HCT116 (cell line): ENCODE results near the gene MBD5. TPM values are rescaled to one million over a fixed set of nuclear protein-coding genes. Genes with fewer than 3 reads are reported as not detected.

ENCODE experiments used
- ATAC-seq: fragments of 200-7000 bp; cut with Tn5 transposase; 2 replicates; pipeline ENCODE4 v1.9.1; 2020; ENCODE audit warnings: mild to moderate bottlenecking, moderate library complexity
- BruUV-seq: library from RNA; stranded (reverse); fragments of 400-500 nt; replicated peaks from 2 replicates; lab custom pipeline; 2021; lab: Mats Ljungman, UMichigan
- CTCF ChIA-PET: fragments of 300-600 bp; sonication (Branson Sonifier 250); formaldehyde crosslinking; loops from one replicate; lab custom pipeline; 2021; ENCODE audit warnings: antibody characterized with exemption; lab: Charles Lee
- POLR2A ChIA-PET: fragments of 300-600, 350-600 bp; sonication (Branson Sonifier 250); formaldehyde crosslinking; loops from one replicate; lab custom pipeline; 2021; ENCODE audit warnings: antibody characterized with exemption; lab: Charles Lee
- RAD21 ChIA-PET, 2 experiments: fragments of 300-600 bp; sonication (Branson Sonifier 250); formaldehyde crosslinking; loops; one replicate each; lab custom pipeline; 2023; ENCODE audit warnings: low total read pairs in 2 of 2; ENCODE audit not compliant: uncharacterized antibody in 2 of 2, unreplicated experiment in 2 of 2, low non-redundant PET in 1 of 2; lab: Charles Lee
- DNase-seq: peaks from one replicate; pipeline ENCODE4 v3.0.0-alpha.2; 2010; ENCODE audit warnings: low read depth, low spot score
- H2AFZ ChIP-seq: fragments of 200-600 bp; shearing (Covaris generic), sonication (generic); 2 replicates; pipeline ENCODE4 v1.6.1; 2017; ENCODE audit warnings: low read depth, mixed run types, mixed read lengths, antibody characterized with exemption, low read length; ENCODE audit not compliant: poor library complexity, severe bottlenecking
- H3K27ac ChIP-seq: 2 replicates; pipeline ENCODE4 v1.5.1; 2012; ENCODE audit warnings: low read depth, low read length
- H3K27me3 ChIP-seq: fragments of 200-600 bp; sonication (generic); 2 replicates; pipeline ENCODE4 v1.6.1; 2016; ENCODE audit warnings: mixed run types, low read length, mixed read lengths; ENCODE audit not compliant: insufficient read depth
- H3K36me3 ChIP-seq, 2 experiments: fragments of 200-500 bp in 1 of 2; fragments of 200-600 bp in 1 of 2; sonication (Bioruptor generic) in 1 of 2; sonication (generic) in 1 of 2; 2 replicates each; pipeline versions ENCODE4 v1.5.1 to v1.6.1; 2014 to 2016; ENCODE audit warnings: low read length in 2 of 2, inconsistent platforms in 1 of 2, mixed read lengths in 1 of 2, mixed run types in 1 of 2; ENCODE audit not compliant: insufficient read depth in 2 of 2, control insufficient read depth in 1 of 2
- H3K4me1 ChIP-seq, 2 experiments: fragments of 200-600 bp in 1 of 2; sonication (generic) in 1 of 2; 2 replicates each; pipeline versions ENCODE4 v1.5.1 to v1.6.1; 2012 to 2017; ENCODE audit warnings: low read length in 2 of 2, inconsistent platforms in 1 of 2, mild to moderate bottlenecking in 1 of 2, mixed read lengths in 1 of 2, mixed run types in 1 of 2, moderate library complexity in 1 of 2; ENCODE audit not compliant: insufficient read depth in 2 of 2, control insufficient read depth in 1 of 2
- H3K4me2 ChIP-seq: fragments of 200-600 bp; sonication (generic); 2 replicates; pipeline ENCODE4 v1.6.1; 2017; ENCODE audit warnings: mixed run types, low read length, mixed read lengths
- H3K4me3 ChIP-seq, 2 experiments: fragments of 200-600 bp in 1 of 2; sonication (generic) in 1 of 2; replicated peaks in 1 of 2; 2 replicates each; pipeline ENCODE4 v1.5.1; 2011 to 2016; ENCODE audit warnings: low read length in 2 of 2, control low read depth in 1 of 2, low read depth in 1 of 2, mild to moderate bottlenecking in 1 of 2, mixed read lengths in 1 of 2, mixed run types in 1 of 2
- H3K79me2 ChIP-seq: fragments of 200-600 bp; sonication (generic); 2 replicates; pipeline ENCODE4 v1.6.1; 2017; ENCODE audit warnings: mild to moderate bottlenecking, mixed run types, low read length, moderate library complexity, mixed read lengths; ENCODE audit not compliant: insufficient read depth
- H3K9ac ChIP-seq: fragments of 200-600 bp; sonication (generic); 2 replicates; pipeline ENCODE4 v1.6.1; 2016; ENCODE audit warnings: low read length, mixed read lengths
- H3K9me2 ChIP-seq: fragments of 200-600 bp; sonication (generic), shearing (Covaris generic); 2 replicates; pipeline ENCODE4 v1.6.1; 2017; ENCODE audit warnings: mixed run types, mild to moderate bottlenecking, moderate library complexity; ENCODE audit not compliant: insufficient read depth
- H3K9me3 ChIP-seq, 2 experiments: fragments of 200-500 bp in 1 of 2; fragments of 200-600 bp in 1 of 2; sonication (Bioruptor generic) in 1 of 2; sonication (generic) in 1 of 2; 2 replicates each; pipeline ENCODE4 v1.6.1; 2014 to 2017; ENCODE audit warnings: low read length in 2 of 2, mixed read lengths in 2 of 2, inconsistent platforms in 1 of 2, low read depth in 1 of 2, mild to moderate bottlenecking in 1 of 2, mixed run types in 1 of 2, moderate library complexity in 1 of 2; ENCODE audit not compliant: control insufficient read depth in 1 of 2, insufficient read depth in 1 of 2
- H4K20me1 ChIP-seq: fragments of 200-600 bp; sonication (generic), shearing (Covaris generic); 2 replicates; pipeline ENCODE4 v1.6.1; 2017; ENCODE audit warnings: mixed run types, mild to moderate bottlenecking, moderate library complexity; ENCODE audit not compliant: insufficient read depth
- CBX3 ChIP-seq: IDR thresholded peaks from 2 replicates; pipeline ENCODE4 v1.6.1; 2012; ENCODE audit warnings: low read depth
- CEBPB ChIP-seq: IDR thresholded peaks from 2 replicates; pipeline ENCODE4 v1.6.1; 2012; ENCODE audit warnings: low read depth
- EGR1 ChIP-seq: IDR thresholded peaks from 2 replicates; pipeline ENCODE4 v1.6.1; 2012; ENCODE audit warnings: low read depth
- ELF1 ChIP-seq: IDR thresholded peaks from 2 replicates; pipeline ENCODE4 v1.6.1; 2012; ENCODE audit warnings: low read depth, borderline replicate concordance
- EZH2 ChIP-seq: fragments of 200-600 bp; sonication (generic); IDR thresholded peaks from 2 replicates; pipeline ENCODE4 v1.6.1; 2017; ENCODE audit warnings: antibody characterized with exemption, mixed run types
- EZH2phosphoT487 ChIP-seq: fragments of 200-600 bp; IDR thresholded peaks from 2 replicates; pipeline ENCODE4 v1.6.1; 2018; ENCODE audit warnings: antibody characterized with exemption, borderline replicate concordance
- FOSL1 ChIP-seq: IDR thresholded peaks from 2 replicates; pipeline ENCODE4 v1.6.1; 2012; ENCODE audit warnings: low read depth
- POLR2A ChIP-seq: IDR thresholded peaks from 2 replicates; pipeline ENCODE4 v1.7.0; 2011; ENCODE audit warnings: borderline replicate concordance; ENCODE audit not compliant: insufficient read depth, insufficient read length; ENCODE audit errors: extremely low read depth
- POLR2AphosphoS5 ChIP-seq: IDR thresholded peaks from 2 replicates; pipeline ENCODE4 v1.6.1; 2011; ENCODE audit warnings: mild to moderate bottlenecking, low read depth, low read length, moderate library complexity
- RAD21 ChIP-seq: IDR thresholded peaks from 2 replicates; pipeline ENCODE4 v1.6.1; 2012; ENCODE audit warnings: low read depth, mild to moderate bottlenecking
- SP1 ChIP-seq: IDR thresholded peaks from 2 replicates; pipeline ENCODE4 v1.6.1; 2012; ENCODE audit warnings: low read depth
- SRF ChIP-seq: IDR thresholded peaks from 2 replicates; pipeline ENCODE4 v1.6.1; 2012; ENCODE audit warnings: low read depth
- ZFX ChIP-seq: fragments of 450-650 bp; IDR thresholded peaks from 2 replicates; pipeline ENCODE4 v1.6.1; 2017
- ZNF274 ChIP-seq: fragments of 200-500 bp; sonication (Bioruptor generic); IDR thresholded peaks from 2 replicates; pipeline ENCODE4 v1.6.1; 2014; ENCODE audit warnings: mild to moderate bottlenecking, low read depth, low read length, inconsistent platforms
- intact Hi-C: fragments of 100-400 bp; cut with micrococcal nuclease; formaldehyde crosslinking; loops from 2 replicates; pipeline ENCODE4 v1.10.0; 2022
- total RNA-seq: library from RNA; stranded (reverse); gene quantifications from one replicate; pipeline ENCODE4 v1.2.1, GENCODE V29; 2021; ENCODE audit not compliant: unreplicated experiment
- TF ChIP-seq, protein P1 (sequence below): IDR thresholded peaks from 2 replicates; pipeline ENCODE4 v1.6.1; 2012; ENCODE audit warnings: low read depth
- TF ChIP-seq, protein P2 (sequence below): IDR thresholded peaks from 2 replicates; pipeline ENCODE4 v1.6.1; 2012
- TF ChIP-seq, protein P3 (sequence below): IDR thresholded peaks from 2 replicates; pipeline ENCODE4 v1.6.1; 2011; ENCODE audit warnings: mild to moderate bottlenecking, low read length, moderate library complexity; ENCODE audit not compliant: insufficient replicate concordance; ENCODE audit errors: extremely low read depth

MBD5 gene
- total RNA-seq, 1 experiment from 2014 or later: 20.5 TPM

DNA sequence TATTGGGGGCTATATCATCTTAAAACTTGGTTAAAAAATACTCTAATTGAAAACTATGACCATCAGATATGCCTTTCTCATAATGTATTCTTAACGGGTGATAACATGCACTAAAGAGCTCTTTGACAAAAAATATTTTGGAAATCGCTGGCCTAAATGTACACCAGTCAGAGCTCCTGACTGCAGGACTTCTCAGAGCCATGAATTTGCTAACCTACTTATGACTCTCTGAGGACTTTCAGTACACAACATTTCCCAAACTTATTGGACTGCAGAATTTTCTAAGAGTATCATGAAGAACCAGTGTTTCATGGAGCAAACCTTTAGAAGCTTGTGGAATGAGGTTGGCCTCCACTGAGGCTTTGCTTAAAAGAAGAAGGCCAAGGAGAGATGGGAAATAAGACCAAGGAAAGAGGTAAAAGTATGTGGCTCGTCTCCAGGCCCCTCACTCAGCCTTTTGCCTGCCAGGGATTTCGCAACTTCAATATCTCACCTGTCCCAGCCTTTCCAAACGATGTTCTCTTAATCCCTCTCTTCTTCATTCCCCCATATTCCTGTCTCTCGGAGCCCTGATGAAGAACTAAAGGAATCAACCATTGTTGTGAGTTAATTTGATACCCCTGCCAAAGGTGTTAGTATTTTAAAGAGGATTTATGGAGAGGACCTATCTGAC, 534.9 kb downstream of the MBD5 start:
- H3K4me2 ChIP-seq: no peak overlapping the region

More for the DNA sequence above, 534.9 kb downstream of the MBD5 start:
- intact Hi-C loops: no loop called here
- Histone ChIP-seq H3K4me3 (no peak overlapping the region), H3K27ac (no peak overlapping the region), H3K4me1 (peaks cover 0 to 6% of the 10 kb centered on the region in 2 experiments; a peak in 1 of 4 replicates), H4K20me1 (no peaks in the 10 kb centered on the region), H2AFZ (no peak overlapping the region)
- DNase-seq: no peak
- RAD21 ChIA-PET: no interaction called here
- no peak for TF ChIP-seq FOSL1
- TF ChIP-seq ZNF274: no peak
- TF ChIP-seq, protein P1, sequence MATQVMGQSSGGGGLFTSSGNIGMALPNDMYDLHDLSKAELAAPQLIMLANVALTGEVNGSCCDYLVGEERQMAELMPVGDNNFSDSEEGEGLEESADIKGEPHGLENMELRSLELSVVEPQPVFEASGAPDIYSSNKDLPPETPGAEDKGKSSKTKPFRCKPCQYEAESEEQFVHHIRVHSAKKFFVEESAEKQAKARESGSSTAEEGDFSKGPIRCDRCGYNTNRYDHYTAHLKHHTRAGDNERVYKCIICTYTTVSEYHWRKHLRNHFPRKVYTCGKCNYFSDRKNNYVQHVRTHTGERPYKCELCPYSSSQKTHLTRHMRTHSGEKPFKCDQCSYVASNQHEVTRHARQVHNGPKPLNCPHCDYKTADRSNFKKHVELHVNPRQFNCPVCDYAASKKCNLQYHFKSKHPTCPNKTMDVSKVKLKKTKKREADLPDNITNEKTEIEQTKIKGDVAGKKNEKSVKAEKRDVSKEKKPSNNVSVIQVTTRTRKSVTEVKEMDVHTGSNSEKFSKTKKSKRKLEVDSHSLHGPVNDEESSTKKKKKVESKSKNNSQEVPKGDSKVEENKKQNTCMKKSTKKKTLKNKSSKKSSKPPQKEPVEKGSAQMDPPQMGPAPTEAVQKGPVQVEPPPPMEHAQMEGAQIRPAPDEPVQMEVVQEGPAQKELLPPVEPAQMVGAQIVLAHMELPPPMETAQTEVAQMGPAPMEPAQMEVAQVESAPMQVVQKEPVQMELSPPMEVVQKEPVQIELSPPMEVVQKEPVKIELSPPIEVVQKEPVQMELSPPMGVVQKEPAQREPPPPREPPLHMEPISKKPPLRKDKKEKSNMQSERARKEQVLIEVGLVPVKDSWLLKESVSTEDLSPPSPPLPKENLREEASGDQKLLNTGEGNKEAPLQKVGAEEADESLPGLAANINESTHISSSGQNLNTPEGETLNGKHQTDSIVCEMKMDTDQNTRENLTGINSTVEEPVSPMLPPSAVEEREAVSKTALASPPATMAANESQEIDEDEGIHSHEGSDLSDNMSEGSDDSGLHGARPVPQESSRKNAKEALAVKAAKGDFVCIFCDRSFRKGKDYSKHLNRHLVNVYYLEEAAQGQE: no peak
- TF ChIP-seq EGR1: no peak
- no peak for TF ChIP-seq CEBPB
- TF ChIP-seq EZH2: no peak
- no peak for TF ChIP-seq POLR2A
- no peak for TF ChIP-seq CBX3
- no peak for TF ChIP-seq EZH2phosphoT487
- TF ChIP-seq, protein P2, sequence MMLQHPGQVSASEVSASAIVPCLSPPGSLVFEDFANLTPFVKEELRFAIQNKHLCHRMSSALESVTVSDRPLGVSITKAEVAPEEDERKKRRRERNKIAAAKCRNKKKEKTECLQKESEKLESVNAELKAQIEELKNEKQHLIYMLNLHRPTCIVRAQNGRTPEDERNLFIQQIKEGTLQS: no peak
- no peak for TF ChIP-seq SP1
- TF ChIP-seq ELF1: no peak
- no peak for TF ChIP-seq RAD21
- TF ChIP-seq, protein P3, sequence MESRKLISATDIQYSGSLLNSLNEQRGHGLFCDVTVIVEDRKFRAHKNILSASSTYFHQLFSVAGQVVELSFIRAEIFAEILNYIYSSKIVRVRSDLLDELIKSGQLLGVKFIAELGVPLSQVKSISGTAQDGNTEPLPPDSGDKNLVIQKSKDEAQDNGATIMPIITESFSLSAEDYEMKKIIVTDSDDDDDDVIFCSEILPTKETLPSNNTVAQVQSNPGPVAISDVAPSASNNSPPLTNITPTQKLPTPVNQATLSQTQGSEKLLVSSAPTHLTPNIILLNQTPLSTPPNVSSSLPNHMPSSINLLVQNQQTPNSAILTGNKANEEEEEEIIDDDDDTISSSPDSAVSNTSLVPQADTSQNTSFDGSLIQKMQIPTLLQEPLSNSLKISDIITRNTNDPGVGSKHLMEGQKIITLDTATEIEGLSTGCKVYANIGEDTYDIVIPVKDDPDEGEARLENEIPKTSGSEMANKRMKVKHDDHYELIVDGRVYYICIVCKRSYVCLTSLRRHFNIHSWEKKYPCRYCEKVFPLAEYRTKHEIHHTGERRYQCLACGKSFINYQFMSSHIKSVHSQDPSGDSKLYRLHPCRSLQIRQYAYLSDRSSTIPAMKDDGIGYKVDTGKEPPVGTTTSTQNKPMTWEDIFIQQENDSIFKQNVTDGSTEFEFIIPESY: no peak
- no peak for TF ChIP-seq POLR2AphosphoS5
- no peak for TF ChIP-seq ZFX
- TF ChIP-seq SRF: no peak
- TF ChIP-seq, all 23 proteins: peak for 0
- ChIA-PET CTCF (interaction anchor here (0.8 kb wide), 1 partner anchor 87 kb away, joined by 3 read pairs; no protein-coding TSS in a partner anchor), POLR2A (interaction anchor here (1.0 kb wide), 1 partner anchor 371 kb away, joined by 4 read pairs; no protein-coding TSS in a partner anchor)
- Histone ChIP-seq H3K27me3 (no peaks in the 10 kb centered on the region), H3K9me2 (no peaks in the 10 kb centered on the region), H3K79me2 (no peaks in the 10 kb centered on the region), H3K9ac (no peak overlapping the region), H3K36me3 (no peaks in the 10 kb centered on the region), H3K9me3 (no peaks in the 10 kb centered on the region; a peak in 1 of 4 replicates)
- ATAC-seq: no peak
- BruUV-seq: no TSS peak
